Heart left ventricle (tissue), 16 donors: ENCODE measurements around the gene PXYLP1. TPM values are rescaled to one million over a fixed set of nuclear protein-coding genes. Genes with fewer than 3 reads are reported as not detected.
"Not testable (repeated sequence)": the region's sequence is repeated elsewhere in the genome, so short reads cannot be mapped to it uniquely, and the experiment has no call there.

Experiments used
- ATAC-seq, 4 donors: fragments of 200-7000 bp; cut with Tn5 transposase; one replicate each; pipeline ENCODE4 v1.9.1; 2020 to 2022; ENCODE audit warnings: moderate library complexity in 4 of 4, mild to moderate bottlenecking in 3 of 4, moderate number of reproducible peaks in 1 of 4
- DNase-seq, 5 donors: peaks; one replicate each; pipeline ENCODE4 v3.0.0-alpha.2; 2020
- H3K27ac ChIP-seq, 12 donors: fragments of 200-600 bp; sonication (generic) in 4 of 12; one replicate each; pipeline versions ENCODE4 v1.5.0 to v1.8.0; 2016 to 2022; ENCODE audit warnings: mild to moderate bottlenecking in 2 of 12
- H3K27me3 ChIP-seq, 9 donors: fragments of 200-600 bp; sonication (generic) in 2 of 9; one replicate each; pipeline versions ENCODE4 v1.5.1 to v1.8.0; 2016 to 2022; ENCODE audit warnings: mild to moderate bottlenecking in 3 of 9
- H3K36me3 ChIP-seq, 9 donors: fragments of 200-600 bp; sonication (generic) in 2 of 9; one replicate each; pipeline versions ENCODE4 v1.5.0 to v1.8.0; 2018 to 2022; ENCODE audit warnings: mild to moderate bottlenecking in 2 of 9
- H3K4me1 ChIP-seq, 12 donors: fragments of 200-600 bp; sonication (generic) in 4 of 12; one replicate each; pipeline versions ENCODE4 v1.5.0 to v1.8.0; 2016 to 2022; ENCODE audit warnings: mild to moderate bottlenecking in 3 of 12
- H3K4me3 ChIP-seq, 12 donors: fragments of 200-600 bp; sonication (generic) in 4 of 12; one replicate each; pipeline versions ENCODE4 v1.5.0 to v1.8.0; 2017 to 2022; ENCODE audit warnings: mild to moderate bottlenecking in 9 of 12, moderate library complexity in 4 of 12
- H3K9me3 ChIP-seq, 12 donors: fragments of 200-600 bp; sonication (generic) in 4 of 12; one replicate each; pipeline versions ENCODE4 v1.5.0 to v1.8.0; 2016 to 2022; ENCODE audit warnings: mild to moderate bottlenecking in 1 of 12
- POLR2A ChIP-seq, 2 donors: fragments of 450-650 bp; IDR thresholded peaks; one replicate each; pipeline ENCODE4 v1.6.1; 2017; ENCODE audit warnings: antibody characterized with exemption in 2 of 2, mild to moderate bottlenecking in 2 of 2, moderate library complexity in 2 of 2
- WGBS, 4 donors: extraction: QIAGEN DNeasy Blood & Tissue Kit in 2 of 4; methylation state at CpG; one replicate each; pipeline versions ENCODE4 v1.1.5 to v1.1.7; 2013 to 2018; 5-methylcytosine and 5-hydroxymethylcytosine counted together
- intact Hi-C, 10 donors: fragments of 100-400 bp; cut with DNase I; formaldehyde crosslinking; loops; one replicate each; pipeline versions ENCODE4 v1.11.1 to v1.14.2; 2022
- polyA plus RNA-seq, 2 donors: library from polyadenylated mRNA; stranded (reverse); fragments of 200-250 nt; gene quantifications; one replicate each; pipeline ENCODE4 v1.2.3, GENCODE V29; 2013
- total RNA-seq, 9 donors: library from RNA; depleted of rRNA in 2 of 9; stranded (reverse); fragments of >200 nt in 2 of 9; fragmentation: NEBNext Ultra II Directional in 3 of 9; extraction: Animal tissue kit (Norgen Biotek cat#: 25700) in 3 of 9; gene quantifications; one replicate each; pipeline versions ENCODE4 v1.1.0 to v1.2.4, GENCODE V29; 2016 to 2023
- TF ChIP-seq, protein P1 (sequence below), 12 donors: fragments of 200-600 bp; sonication (generic) in 4 of 12; IDR thresholded peaks; one replicate each; pipeline versions ENCODE4 v1.5.0 to v1.8.0; 2018 to 2022; ENCODE audit warnings: antibody characterized with exemption in 12 of 12, mild to moderate bottlenecking in 5 of 12
- donor health status: ischemic (EF 13 %, LVEDD 7.1; RV severe dilation, severe dysfunction).
- donor health status: healthy with polysubstance abuse.
- donor health status: DM: no; HTN: yes; CAD: no.
- donor health status: DM: no; HTN: no; CAD: no.
- donor health status: ischemic (EF 25% LVEDD 6.9; RV normal size, moderate dysfunction).
- donor health status: ischemic (EF 25% LVEDD 5.7; RV mildly dilated, moderate dysfunction).
- donor health status: healthy.
- donor health status: DM: yes; HTN: yes; CAD: no.
- donor health status: ischemic (EF 35%, LVEDD 5.7; RV mildly dilated, moderate dysfunction).
- donor health status: nonischemic (EF 11% LVEDD 7.7; RV severe dilation, severe dysfunction).
- donor health status: DM: yes; HTN: yes; CAD: no.
- donor health status: PGD.
- donor health status: ischemic (EF 29% LVEDD 5.4; RV normal size, mild dysfunction).
- donor health status: nonischemic (EF 23%, LVEDD 6.1; RV moderate dilation, normal function).

PXYLP1 gene
- total and polyA plus RNA-seq, 11 donors: 7.3 to 30.6 (median 21.2) TPM

DNA sequence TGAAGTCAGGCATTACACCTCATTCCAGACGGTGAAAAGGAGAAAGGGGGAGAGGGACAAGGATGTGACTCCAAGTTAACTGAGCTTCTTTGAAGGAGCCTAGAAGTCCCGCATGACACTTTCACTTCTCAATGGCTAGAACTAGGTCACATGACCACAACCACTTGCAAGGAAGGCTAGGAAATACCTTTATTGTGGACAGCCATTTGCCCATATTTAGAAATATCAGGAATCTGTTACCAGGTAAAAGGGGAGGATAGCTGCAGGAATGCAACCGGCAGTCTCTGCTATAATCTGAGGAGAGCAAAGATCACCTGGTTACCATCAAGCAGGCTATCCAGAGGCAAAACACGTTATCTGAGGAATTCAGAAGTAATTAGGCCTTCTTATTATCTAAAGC is 28.9 kb upstream of the PXYLP1 start:
- WGBS, 4 donors: 78 to 87% (median 85%) methylated on average over 4 of the region's 4 CpGs
- intact Hi-C loops: no loop called here
- Histone ChIP-seq H3K36me3 (no peaks in the 10 kb centered on the region), H3K27ac (no peak overlapping the region), H3K9me3 (no peaks in the 10 kb centered on the region), H3K4me3 (no peak overlapping the region), H3K4me1 (no peaks in the 10 kb centered on the region), H3K27me3 (no peaks in the 10 kb centered on the region)
- no peak for DNase-seq
- no peak for TF ChIP-seq POLR2A (IDR thresholded peaks at IDR 0.05)
- TF ChIP-seq, protein P1, sequence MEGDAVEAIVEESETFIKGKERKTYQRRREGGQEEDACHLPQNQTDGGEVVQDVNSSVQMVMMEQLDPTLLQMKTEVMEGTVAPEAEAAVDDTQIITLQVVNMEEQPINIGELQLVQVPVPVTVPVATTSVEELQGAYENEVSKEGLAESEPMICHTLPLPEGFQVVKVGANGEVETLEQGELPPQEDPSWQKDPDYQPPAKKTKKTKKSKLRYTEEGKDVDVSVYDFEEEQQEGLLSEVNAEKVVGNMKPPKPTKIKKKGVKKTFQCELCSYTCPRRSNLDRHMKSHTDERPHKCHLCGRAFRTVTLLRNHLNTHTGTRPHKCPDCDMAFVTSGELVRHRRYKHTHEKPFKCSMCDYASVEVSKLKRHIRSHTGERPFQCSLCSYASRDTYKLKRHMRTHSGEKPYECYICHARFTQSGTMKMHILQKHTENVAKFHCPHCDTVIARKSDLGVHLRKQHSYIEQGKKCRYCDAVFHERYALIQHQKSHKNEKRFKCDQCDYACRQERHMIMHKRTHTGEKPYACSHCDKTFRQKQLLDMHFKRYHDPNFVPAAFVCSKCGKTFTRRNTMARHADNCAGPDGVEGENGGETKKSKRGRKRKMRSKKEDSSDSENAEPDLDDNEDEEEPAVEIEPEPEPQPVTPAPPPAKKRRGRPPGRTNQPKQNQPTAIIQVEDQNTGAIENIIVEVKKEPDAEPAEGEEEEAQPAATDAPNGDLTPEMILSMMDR (IDR thresholded peaks at IDR 0.05): no peak
- ATAC-seq: no peak

DNA sequence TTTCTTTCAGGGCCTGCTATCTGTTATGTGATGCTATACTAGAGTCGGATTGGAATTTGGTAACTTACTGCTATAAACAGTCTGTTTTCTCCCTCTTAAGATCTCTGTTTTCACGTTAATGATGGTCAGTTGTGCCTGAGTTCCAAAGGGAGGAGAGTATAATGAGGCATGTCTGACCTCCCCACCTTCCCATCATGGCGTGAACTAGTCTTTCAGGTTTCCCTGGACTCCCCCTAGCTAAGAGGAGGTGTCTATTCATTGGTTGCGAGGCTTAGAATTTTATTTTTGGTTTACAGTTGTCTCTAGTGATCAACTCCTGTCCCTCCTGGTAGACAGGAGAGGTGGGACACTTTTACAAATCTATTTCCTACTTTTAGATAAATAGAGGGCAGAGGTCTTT is 27.8 kb upstream of the PXYLP1 start:
- Histone ChIP-seq H3K4me3 (no peak overlapping the region), H3K36me3 (no peaks in the 10 kb centered on the region), H3K4me1 (no peaks in the 10 kb centered on the region), H3K27ac (no peak overlapping the region), H3K27me3 (no peaks in the 10 kb centered on the region), H3K9me3 (no peaks in the 10 kb centered on the region)
- ATAC-seq (no peak), DNase-seq (no peak)
- intact Hi-C loops: no loop called here
- TF ChIP-seq, protein P1 (IDR thresholded peaks at IDR 0.05): no peak
- no peak for TF ChIP-seq POLR2A (IDR thresholded peaks at IDR 0.05)
- 75 to 79% (median 79%) methylated on average over 4 of the region's 4 CpGs for WGBS, 4 donors

DNA sequence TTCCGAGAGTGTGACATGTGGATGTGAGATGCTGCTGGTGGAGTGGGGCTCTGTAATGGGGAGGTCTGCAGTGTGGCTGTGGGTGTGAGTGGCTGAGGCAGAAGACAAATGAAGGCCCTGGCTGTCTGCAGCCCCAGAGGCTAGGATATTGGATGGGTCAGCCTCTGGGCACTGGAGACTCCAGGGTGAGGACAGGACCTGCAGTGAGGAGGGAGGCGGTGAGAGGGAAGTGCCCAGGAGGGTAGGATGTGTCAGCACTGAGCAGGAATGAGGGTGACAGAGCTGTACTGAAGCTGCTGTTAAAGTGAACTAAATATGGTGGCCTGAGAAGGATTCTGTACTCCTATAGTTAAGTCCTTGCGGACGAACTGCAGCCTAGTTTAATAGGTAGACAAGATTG is 27.3 kb upstream of the PXYLP1 start:
- DNase-seq (no peak), ATAC-seq (no peak)
- TF ChIP-seq POLR2A (IDR thresholded peaks at IDR 0.05): no peak
- TF ChIP-seq, protein P1 (IDR thresholded peaks at IDR 0.05): no peak
- Histone ChIP-seq H3K4me1 (no peaks in the 10 kb centered on the region), H3K27me3 (no peaks in the 10 kb centered on the region), H3K27ac (no peak overlapping the region), H3K9me3 (no peaks in the 10 kb centered on the region), H3K4me3 (no peak overlapping the region), H3K36me3 (no peaks in the 10 kb centered on the region)
- 83 to 88% (median 85%) methylated on average over 4 of the region's 4 CpGs for WGBS, 4 donors
- intact Hi-C loops: no loop called here

DNA sequence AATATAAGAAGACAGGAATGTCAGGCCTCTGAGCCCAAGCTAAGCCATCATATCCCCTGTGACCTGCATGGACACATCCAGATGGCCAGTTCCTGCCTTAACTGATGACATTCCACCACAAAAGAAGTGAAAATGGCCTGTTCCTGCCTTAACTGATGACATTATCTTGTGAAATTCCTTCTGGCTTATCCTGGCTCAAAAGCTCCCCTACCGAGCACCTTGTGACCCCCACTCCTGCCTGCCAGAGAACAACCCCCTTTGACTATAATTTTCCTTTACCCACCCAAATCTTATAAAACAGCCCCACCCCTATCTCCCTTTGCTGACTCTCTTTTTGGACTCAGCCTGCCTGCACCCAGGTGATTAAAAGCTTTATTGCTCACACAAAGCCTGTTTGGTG is 20.3 kb upstream of the PXYLP1 start:
- intact Hi-C loops, H3K27ac ChIP-seq, H3K36me3 ChIP-seq, H3K9me3 ChIP-seq, H3K27me3 ChIP-seq, DNase-seq, H3K4me1 ChIP-seq, ATAC-seq, H3K4me3 ChIP-seq: not testable (repeated sequence)
- WGBS, 4 donors: 52 to 70% (median 59%) methylated on average over 1 of the region's 1 CpG

DNA sequence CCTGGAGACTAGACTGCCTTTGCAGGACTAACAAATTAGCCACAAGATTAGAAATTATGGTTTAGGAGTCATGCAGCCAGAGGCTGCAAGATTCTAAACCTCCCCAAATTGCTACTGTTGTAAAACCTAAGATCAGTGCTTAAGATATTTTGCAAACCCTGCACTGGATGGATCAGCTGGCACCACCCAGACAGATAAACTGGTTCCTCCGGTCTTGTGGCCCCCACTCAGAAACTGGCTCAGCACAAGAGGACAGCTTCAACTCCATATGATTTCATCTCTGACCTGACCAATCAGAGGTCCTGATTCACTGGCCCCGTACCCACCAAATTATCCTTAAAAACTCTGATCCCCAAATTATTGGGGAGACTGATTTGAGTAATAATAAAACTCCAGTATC is 19.5 kb upstream of the PXYLP1 start:
- DNase-seq (no peak), ATAC-seq (no peak)
- Histone ChIP-seq H3K9me3 (peaks cover 0 to 9% (median 0%) of the 10 kb centered on the region in 12 donors), H3K4me1 (no peaks in the 10 kb centered on the region), H3K27me3 (no peaks in the 10 kb centered on the region), H3K27ac (no peak overlapping the region), H3K36me3 (no peaks in the 10 kb centered on the region), H3K4me3 (no peak overlapping the region)
- WGBS, 4 donors: 87 to 95% (median 91%) methylated on average over 2 of the region's 2 CpGs
- intact Hi-C loops: no loop called here
- TF ChIP-seq POLR2A (IDR thresholded peaks at IDR 0.05): no peak
- TF ChIP-seq, protein P1 (IDR thresholded peaks at IDR 0.05): no peak
